Mesothelial cell of epicardium (in vitro differentiated cells): ENCODE data around the gene FAM83C. TPM values are rescaled to one million over a fixed set of nuclear protein-coding genes. Genes with fewer than 3 reads are reported as not detected.

Experiments used
- DNase-seq, 2 experiments: peaks; one replicate each; pipeline ENCODE4 v3.0.0; 2021; ENCODE audit warnings: low spot score in 2 of 2; ENCODE audit not compliant: unreplicated experiment in 2 of 2
- H3K27ac Mint-ChIP-seq: 2 replicates; pipeline ENCODE4 v1.8.0; 2021; ENCODE audit warnings: mixed read lengths
- H3K27me3 Mint-ChIP-seq: 2 replicates; pipeline ENCODE4 v1.8.0; 2021; ENCODE audit warnings: low read depth, mixed read lengths
- H3K36me3 Mint-ChIP-seq: 2 replicates; pipeline ENCODE4 v1.8.0; 2021; ENCODE audit warnings: mixed read lengths
- H3K4me1 Mint-ChIP-seq: 2 replicates; pipeline ENCODE4 v1.8.0; 2021; ENCODE audit warnings: mixed read lengths
- H3K4me3 Mint-ChIP-seq: 2 replicates; pipeline ENCODE4 v1.8.0; 2021; ENCODE audit warnings: mild to moderate bottlenecking, moderate library complexity, mixed read lengths
- H3K9me3 Mint-ChIP-seq: 2 replicates; pipeline ENCODE4 v1.8.0; 2021; ENCODE audit warnings: mixed read lengths
- CTCF ChIP-seq: fragments of 200-600 bp; sonication (generic); IDR thresholded peaks from one replicate; pipeline ENCODE4 v1.5.0; 2021; ENCODE audit warnings: antibody characterized with exemption; ENCODE audit not compliant: unreplicated experiment
- total RNA-seq: library from RNA; stranded (reverse); gene quantifications from 3 replicates; pipeline ENCODE4 v1.2.1, GENCODE V29; 2021

FAM83C gene
- total RNA-seq, 1 donor from 2014 or later: not detected

DNA sequence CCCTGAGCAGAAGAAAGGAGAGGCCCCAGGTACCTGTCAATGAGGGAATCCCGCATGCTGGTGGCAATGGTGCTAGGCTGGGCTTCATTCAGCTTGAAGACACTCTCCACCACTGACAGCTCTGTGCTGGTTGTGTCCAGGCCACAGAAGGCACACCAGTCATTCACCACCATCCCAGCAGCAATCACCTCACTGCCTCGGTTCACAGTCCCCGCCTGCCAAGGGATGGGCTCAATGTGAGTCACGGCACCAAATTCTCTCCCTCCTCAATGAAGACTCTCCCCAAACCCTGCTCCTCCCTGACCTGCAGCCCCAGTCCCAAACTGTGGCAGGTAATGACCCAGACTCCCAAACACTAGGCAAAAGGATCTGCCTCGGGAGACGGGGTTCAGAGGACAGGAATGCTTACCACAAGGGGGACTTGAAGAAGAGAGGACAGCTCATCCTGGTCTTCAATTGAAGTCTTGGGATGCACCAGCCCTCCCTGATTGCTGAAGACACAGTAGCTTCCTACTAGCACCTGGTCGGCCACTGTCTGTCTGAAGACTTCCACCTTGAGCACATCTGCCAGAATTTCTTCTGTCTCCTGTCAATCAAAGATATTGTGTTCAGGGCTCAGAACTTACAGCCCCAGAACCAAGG, 12.6 kb downstream of the FAM83C start:
- no peak for DNase-seq
- Mint-ChIP-seq H3K27ac (peak overlapping the region; percentile 89), H3K36me3 (peaks cover 14% of the 10 kb centered on the region), H3K4me1 (peaks cover 16% of the 10 kb centered on the region), H3K9me3 (no peaks in the 10 kb centered on the region), H3K4me3 (no peak overlapping the region), H3K27me3 (no peaks in the 10 kb centered on the region)
- TF ChIP-seq CTCF: no peak

DNA sequence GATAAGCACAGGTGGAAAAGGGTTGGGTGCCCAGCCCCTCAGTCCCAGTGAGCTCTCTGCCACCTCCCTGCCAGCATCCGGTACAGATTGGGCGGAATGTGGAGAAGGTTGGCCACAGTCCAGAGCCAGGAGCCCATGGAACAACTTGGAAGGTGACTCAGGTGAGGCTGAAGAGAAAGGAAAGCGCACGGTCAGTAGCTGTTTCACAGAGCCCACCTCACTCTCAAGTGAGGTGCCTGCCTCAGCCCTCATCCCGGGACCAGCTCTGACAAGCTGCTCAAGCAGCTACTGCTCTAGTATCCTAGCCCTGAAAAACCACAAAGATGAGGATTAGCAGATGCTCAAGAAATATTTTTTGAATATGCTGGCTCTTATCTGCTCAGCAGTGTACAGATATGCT, 13.2 kb downstream of the FAM83C start:
- Mint-ChIP-seq H3K9me3 (no peaks in the 10 kb centered on the region), H3K4me3 (no peak overlapping the region), H3K27me3 (no peaks in the 10 kb centered on the region), H3K4me1 (peaks cover 15% of the 10 kb centered on the region), H3K27ac (peak overlapping the region; percentile 89), H3K36me3 (peaks cover 14% of the 10 kb centered on the region)
- TF ChIP-seq CTCF: no peak
- no peak for DNase-seq

DNA sequence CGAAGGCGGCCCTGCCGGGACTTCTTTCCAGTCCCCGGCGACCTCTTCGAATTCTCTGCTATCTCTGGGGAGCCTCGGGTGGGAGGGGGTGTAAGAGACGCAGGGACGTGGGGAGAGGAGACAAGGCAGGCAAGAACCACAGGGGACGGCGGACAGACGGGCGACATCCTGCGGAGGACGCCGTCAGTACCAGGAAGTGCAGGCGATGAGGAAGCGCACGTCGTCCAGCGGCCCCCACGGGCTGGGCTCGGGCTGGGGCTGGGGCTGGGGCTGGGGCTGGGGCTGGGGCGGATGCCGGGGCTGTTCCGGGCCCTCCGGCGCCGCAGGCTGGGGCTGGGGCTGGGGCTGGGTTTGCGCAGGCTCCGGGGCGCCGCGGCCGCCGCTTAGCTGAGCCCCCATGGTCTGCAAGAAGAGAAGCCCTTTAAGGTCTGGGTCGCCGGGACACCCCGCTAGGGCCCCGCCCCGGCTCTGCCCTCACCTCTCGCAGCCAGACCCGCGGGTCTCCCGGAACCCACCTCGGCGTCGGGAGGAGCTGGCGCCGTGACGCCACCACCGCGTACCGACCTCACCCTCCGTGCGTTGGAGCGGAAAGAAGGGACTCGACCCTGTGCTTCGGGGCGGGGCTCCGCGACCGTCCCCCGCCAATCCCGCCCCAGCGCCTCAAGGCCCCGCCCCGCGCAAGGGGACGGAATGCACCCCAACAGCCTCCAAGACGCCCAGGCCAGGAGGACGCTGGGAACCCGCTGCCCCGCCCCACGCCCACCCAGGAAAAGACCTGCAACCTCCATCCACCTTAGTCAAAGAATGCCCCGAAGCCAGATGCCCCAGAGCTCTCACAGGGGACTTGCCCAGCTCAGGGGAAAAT, 14.5 kb downstream of the FAM83C start, which contains the start of gene MMP24OS:
Gene MMP24OS (minus strand): TSS at position 592 of the 865 bp plus-strand sequence. CDS start 193 bp downstream, at position 399.
- Mint-ChIP-seq H3K27ac (peak within 1 kb of the TSS; percentile 99), H3K36me3 (peaks cover 14% of the 10 kb centered on the region), H3K4me3 (peak within 1 kb of the TSS; percentile 95), H3K9me3 (no peaks in the 10 kb centered on the region), H3K27me3 (no peaks in the 10 kb centered on the region), H3K4me1 (peaks cover 6% of the 10 kb centered on the region)
- peak; percentile 81 to 85 for DNase-seq
- no peak for TF ChIP-seq CTCF

- H3K27ac Mint-ChIP-seq: peak overlapping the region; percentile 99
- H3K9me3 Mint-ChIP-seq: no peaks in the 10 kb centered on the region
- peak overlapping the region; percentile 95 for H3K4me3 Mint-ChIP-seq
Measured at GRCh38 chr20:35277127-35277526, 15.1 kb downstream of the FAM83C start.

GRCh38 chr20:35276408-35276807, 15.8 kb downstream of the FAM83C start:
- H3K27ac Mint-ChIP-seq: peak overlapping the region; percentile 50
- no peaks in the 10 kb centered on the region for H3K27me3 Mint-ChIP-seq
- no peak for TF ChIP-seq CTCF
- H3K4me3 Mint-ChIP-seq: peak overlapping the region; percentile 95
- H3K9me3 Mint-ChIP-seq: no peaks in the 10 kb centered on the region
- peaks cover 6% of the 10 kb centered on the region for H3K4me1 Mint-ChIP-seq
- H3K36me3 Mint-ChIP-seq: peaks cover 10% of the 10 kb centered on the region
- no peak for DNase-seq

More at GRCh38 chr20:35277127-35277526, 15.1 kb downstream of the FAM83C start:
- DNase-seq: no peak
- TF ChIP-seq CTCF: no peak
- Mint-ChIP-seq H3K4me1 (peaks cover 6% of the 10 kb centered on the region), H3K27me3 (no peaks in the 10 kb centered on the region), H3K36me3 (peaks cover 11% of the 10 kb centered on the region)
